Measurements from ENCODE around the gene STEAP3.

The STEAP3 gene, protein sequence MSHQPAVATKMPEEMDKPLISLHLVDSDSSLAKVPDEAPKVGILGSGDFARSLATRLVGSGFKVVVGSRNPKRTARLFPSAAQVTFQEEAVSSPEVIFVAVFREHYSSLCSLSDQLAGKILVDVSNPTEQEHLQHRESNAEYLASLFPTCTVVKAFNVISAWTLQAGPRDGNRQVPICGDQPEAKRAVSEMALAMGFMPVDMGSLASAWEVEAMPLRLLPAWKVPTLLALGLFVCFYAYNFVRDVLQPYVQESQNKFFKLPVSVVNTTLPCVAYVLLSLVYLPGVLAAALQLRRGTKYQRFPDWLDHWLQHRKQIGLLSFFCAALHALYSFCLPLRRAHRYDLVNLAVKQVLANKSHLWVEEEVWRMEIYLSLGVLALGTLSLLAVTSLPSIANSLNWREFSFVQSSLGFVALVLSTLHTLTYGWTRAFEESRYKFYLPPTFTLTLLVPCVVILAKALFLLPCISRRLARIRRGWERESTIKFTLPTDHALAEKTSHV

DNA sequence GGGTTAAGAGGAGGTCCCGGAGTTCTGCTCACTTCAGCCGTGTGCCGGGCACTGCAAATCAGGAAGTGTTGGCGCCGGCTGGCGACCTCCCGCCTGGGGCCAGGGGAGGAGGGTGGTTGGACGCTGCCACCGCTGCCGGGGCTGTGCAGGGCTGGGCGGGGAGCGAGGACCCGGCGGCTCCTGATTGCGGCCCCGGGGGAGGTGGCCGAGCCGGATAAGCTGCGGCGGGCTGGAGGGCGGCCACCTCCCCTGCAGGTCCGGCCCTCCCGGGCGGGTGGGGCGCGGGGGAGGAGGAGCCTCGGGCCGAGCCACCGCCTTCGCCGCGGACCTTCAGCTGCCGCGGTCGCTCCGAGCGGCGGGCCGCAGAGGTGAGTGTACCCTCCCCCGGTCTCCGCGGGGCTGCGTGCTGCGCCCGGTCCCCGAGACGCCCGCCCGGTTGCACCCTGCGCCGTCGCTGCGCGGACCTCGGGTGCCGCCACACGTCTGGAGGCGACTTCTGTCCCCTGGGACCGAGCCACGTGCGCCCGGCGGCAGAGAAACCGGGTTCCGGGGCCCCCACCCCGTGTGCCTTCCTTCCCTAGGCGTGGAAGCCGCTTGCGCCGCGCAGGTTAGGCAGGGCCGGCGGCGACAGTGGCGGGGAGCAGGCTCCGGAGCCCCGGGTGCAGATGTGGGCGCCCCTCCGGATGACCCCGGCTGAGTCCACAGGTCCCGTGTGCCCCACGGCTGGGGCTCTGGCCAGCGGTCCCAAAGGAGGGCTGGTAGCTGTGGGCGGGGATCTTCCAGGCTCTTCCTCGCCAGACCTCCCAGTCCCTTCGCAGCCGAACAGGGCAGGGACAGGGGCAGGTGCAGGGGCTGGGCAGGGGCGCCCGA lies at the start of gene STEAP3:
Gene STEAP3, plus strand, starts transcription at position 314 of the 870 bp plus-strand sequence. CDS start 7,179 bp downstream, outside the sequence.
- no peak for DNase-seq (ENCODE audit: low read depth in 2 of 2)

DNA sequence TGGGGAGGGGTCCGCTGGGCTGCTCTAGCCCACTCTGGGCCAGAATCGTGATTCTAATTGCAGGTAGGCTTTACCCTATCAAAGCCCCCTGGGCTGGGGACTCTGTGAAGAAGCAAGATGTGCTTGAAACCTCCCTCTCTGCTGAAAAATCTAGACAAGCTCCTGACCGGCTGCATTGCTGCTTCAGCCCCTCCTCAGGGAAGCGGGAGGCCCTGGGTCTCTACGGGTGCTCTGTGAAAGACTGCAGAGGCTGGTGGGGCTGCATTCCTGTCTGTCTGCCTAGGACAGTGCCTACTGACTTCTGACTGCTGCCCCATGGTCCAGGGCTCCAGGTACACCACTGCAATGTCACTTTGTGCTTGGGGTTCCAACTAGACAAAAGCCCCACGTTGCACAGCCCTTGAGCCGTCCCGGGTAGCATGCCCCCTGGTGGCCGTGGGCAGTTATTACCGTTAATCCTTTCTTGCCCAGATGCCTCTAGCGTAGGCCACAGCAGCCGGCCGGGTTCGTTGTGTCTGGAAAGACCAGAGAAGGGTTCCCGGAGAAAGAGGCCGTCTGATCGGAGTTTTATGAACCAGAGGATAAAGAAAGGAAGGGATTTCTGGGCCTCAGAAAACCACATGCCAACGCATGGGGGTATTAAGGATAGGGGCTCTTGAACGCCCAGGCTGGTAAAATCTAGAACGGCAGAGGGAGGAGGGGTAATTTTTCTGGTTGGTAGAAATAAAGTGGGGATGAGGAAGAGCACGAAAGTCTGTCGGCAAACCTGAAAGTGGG lies 49.2 kb upstream of the STEAP3 start:
- peak; percentile 28 to 47 for DNase-seq (ENCODE audit: low read depth in 2 of 2)

DNA sequence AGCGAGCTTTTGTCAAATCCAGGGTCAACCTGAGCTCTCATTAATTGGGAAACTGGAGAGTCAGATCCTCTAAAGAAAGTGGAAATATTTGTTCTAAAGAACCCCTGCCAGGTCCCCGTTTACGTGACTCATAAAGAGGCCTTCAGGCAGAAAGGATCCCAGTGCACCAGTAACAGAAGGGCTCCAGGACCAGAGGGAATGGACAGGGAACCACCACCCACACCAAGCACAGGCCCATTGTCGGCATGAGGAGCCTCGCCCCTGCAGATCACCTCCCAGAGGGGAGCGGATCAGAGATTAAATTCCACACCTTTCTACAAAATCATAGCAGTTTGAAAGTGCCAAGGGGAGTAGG lies 48.7 kb upstream of the STEAP3 start:
- DNase-seq (ENCODE audit: low read depth in 2 of 2) = no peak

DNA sequence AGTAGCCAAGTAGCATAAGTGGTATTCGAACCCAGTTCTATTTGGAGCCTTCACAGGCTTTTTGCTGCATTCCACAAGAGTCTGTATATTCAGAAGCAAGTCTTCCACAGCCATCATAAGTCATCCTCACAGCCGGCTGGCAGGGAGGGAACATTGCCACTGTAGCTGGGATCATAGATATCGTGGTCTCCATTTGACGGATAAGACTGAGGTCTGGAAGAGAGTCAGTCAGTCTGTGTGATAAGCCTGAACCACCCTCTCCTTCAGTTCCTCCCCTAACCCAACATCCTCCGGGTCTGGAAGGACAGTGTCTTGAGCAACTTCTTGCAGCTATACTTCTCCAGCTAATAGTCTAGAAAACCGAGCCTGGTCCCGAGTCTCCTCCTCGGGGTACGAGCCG lies 48.1 kb upstream of the STEAP3 start:
- DNase-seq (ENCODE audit: low read depth in 2 of 2) = no peak

DNA sequence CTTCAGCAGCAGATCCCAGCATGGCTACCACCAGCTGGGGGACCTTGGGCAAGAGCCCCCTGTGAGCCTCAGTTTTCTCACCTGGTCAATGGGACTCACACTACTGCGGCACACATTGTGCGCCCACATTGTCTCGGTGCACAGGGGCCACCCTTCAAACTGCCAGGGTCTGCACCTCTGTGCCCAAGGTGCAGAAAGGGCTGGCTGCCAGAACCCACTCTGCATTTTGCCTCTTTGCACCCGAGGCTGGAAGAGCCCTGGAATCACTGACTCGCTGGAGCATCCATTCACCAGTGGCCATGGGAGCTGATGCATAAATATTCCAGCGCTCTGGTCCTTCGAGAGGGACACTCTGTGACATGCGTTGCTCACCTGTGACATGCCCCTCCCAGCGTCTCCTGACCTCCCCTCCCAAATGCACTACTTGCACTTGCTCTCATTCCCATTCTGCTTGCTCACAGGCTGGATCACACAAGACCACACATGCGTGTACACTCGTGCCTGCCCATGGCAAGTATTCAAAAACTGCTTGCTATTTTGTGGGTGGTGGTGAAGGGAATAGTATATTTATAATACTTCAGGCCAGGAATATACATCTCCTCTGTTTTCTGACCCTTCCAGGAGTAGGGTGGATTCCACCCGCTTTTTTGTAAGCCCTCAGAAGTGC lies 46.3 kb upstream of the STEAP3 start:
- no peak for DNase-seq (ENCODE audit: low read depth in 2 of 2)

DNA sequence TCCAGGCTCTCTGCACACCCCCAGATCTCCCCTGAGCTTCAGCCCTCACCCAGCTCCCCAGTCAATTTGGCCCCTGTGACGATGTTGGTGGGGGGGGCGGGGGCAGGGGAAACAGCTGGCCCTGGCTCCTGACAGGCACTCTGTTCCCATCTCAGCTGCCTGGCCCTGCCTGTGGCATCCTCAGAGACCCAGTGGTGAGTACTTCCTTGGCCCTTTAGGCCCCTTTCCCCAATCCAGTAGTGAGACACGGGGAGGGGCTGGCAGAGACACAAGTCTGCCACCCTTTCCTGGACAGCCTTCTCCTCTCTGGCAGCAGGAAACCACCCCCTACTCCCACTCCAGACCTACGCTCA lies 45.8 kb upstream of the STEAP3 start:
- DNase-seq (ENCODE audit: low read depth in 2 of 2) = no peak

DNA sequence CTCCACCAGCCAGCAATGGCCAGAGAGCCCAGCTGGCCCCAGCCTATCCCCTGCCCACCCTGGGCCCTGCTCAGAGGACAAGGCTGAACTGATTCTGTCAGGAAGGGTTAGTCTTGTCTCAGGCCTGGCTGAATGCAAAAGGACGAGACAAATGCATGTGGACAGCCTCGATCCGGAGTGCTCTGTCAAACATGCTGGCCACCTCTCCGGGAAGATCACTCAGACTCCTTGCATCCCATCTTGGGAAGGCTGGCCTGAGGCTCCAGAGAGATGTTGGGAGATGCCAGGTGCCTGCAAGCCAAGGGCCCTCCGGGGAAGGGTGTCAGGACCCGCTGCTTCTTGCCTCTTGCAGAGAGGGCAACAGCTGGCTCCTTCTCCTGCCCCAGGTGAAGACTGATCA lies 44.9 kb upstream of the STEAP3 start:
- no peak for DNase-seq (ENCODE audit: low read depth in 2 of 2)

DNA sequence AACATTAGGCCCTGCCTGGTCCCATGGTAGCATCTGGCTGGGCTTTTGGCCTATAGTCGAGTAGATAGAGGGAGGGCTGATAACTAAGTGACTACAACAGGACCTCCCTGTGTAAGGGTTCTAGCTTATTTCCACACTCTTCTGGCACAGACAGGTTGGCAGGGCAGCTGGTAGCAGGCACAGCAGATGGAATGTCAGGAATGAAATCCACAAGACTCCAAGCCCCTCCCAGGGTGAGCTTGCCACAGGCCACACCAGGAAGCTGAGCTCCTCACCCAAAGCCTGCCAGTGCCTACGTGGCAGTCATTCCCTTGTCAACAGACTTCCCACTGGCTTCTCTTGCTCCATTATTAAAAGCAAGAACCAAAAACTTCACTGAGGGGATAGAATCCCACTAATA lies 44.4 kb upstream of the STEAP3 start:
- DNase-seq (ENCODE audit: low read depth in 2 of 2) = no peak

DNA sequence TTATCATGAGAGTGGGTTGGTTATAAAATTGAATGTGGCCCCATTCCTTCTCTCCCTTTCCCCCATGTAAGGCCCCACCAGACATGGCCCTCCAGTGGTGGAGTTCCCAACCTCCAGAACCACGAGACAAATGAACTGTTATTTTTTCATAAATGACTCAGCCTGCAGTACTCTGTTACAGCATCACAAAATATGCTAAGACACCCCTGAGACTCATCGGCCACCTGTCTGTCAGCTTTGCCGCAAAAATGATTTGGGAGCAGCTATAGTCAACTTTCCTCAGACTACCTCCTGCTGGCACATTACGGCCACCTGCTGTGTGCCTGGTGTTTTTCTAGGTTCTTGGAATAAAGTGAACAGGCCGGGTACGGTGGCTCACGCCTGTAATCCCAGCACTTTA lies 43.6 kb upstream of the STEAP3 start:
- no peak for DNase-seq (ENCODE audit: low read depth in 2 of 2)

DNA sequence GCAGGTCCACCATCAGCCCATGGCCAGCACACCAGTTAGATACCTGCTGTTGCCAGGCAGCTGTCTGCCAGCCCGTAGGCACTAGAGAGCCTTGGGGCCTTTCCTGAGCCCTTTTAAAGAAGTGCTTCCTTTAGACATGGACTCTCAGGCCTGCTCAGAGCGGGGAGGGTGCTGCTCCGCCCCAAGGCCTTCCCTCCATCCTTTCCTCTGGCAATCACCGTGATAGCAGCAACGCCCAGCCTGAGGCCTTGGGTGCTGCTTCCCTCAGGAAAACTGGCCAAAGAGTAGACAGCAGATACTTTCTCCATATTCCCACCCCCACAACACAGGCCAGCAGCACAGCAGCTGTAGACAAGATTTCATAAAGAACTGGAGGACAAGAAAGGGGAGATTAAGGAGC lies 42.7 kb upstream of the STEAP3 start:
- no peak for DNase-seq (ENCODE audit: low read depth in 2 of 2)

DNA sequence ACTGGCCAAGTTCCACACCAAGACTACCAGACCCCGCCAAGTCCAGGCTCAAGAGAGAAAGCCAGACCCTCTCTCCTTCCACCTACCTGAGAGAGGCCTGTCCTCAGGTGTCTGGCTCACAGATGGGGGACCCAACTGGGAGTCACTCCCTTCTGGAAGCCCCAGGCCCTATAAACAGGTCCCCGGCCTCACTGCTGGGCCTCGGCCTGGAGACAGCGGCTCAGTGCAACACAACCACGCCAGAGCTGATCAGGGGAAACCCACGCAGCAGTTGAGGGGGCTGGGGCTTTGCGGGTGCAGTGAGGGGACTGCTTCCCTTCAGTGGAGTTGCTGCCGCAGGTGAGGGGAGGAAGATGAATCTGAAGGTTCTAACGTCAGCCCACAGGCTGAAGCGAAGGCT lies 42.2 kb upstream of the STEAP3 start:
- DNase-seq (ENCODE audit: low read depth in 2 of 2) = no peak

DNA sequence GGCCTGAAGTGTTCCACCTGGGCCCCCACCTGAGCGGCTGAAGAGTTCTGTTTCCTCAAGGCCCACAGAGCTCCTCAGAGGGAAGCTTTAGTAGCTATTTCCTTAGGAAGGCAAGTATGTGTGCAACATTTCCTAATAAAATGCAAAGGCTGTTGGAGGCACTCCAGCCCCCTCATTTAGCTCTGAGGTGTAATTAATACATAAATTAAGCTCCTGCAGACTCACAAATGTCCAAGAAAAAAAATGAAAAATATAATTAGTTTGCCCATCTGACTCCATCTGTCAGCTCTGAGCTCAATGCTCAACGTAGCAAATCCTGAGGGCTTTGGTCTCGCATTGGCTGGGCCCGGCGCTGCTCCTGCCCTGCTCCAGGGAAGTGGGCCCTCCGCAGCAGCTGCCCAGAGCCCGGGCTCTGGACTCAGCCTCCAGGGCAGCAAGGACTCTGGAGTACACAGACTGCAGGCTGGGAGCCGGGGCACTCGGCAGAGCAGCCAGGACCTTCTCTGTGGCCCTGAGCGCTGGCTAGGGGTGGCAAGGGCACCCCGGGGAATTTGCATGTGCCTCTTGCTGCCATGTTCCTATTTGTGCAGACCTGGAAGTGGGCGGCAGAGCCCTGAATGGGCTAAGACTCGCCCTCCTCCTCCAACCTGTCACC lies 41.7 kb upstream of the STEAP3 start:
- DNase-seq (ENCODE audit: low read depth in 2 of 2) = no peak

DNA sequence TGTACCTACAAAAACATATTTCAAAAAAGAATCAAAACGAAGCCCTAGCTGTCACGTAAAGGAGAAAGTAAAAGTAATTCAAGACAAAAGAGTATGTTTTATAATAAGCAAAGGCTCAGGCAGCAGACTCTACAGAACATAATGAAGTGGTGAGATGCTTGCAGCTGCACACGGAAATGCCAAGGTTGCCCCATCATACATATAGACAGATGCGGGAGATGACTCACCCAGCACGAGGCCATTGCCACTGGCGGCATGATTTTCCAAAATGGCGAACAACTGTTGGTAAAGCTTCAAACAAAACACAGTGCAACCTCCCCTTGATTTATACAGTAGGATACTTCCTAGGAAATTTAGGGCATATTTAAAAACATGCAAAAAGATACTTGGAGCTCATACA lies 39.1 kb upstream of the STEAP3 start:
- no peak for DNase-seq (ENCODE audit: low read depth in 2 of 2)

DNA sequence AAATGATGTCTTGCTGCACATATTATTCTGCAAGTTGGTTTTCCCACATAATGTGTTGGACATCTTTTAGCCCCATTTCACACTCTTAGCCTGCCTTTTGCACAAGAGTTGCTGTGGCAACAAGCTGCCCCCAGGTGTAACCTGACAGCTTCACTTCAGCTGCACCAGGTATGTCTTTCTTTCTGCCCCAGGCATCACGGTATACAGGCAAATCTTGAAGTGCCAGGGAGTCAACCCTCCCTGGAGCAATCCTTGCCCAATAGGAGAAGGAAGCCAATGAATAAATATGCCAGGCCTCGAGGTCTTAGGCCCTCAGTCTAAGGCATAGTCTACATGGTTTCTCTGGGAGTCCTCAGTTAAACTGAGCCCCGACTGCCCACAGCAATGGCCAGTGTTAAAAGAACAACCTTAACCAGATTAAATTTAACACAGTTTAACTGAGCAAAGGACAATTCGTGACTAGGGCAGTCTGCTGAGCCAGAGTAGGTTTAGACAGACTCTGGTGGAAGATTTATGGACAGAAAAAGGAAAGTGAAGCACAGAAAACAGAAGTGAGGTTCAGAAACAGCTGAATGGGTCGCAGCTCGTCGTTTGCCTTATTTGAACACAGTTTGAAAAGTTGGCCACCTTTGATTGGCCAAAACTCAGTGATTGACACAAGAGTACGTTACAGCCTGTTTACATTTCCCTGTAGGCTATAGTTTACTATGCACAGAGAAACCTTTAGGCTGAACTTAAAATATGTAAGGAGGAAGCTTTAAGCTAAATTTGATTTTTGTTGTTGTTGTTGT lies 33.1 kb upstream of the STEAP3 start:
- no peak for DNase-seq (ENCODE audit: low read depth in 2 of 2)

DNA sequence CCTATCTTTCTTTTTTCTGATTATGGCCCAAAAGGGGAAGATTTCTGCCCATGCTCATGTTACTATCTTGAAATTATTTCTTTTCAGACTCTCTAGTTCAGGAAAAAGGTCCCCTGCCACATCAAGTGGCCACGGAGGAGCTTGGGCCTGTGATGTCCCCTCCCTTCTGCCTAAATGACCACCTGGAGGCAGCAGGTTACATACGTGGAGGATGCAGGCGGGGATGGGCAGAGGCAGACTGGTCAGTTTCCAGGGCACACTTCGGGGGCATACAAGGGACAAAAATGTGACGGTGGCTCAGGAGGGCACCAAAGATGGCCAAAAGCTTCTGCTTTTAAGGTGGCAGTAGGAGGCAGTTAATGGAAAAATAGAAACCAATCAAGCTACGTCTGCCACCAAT lies 30.7 kb upstream of the STEAP3 start:
- DNase-seq (ENCODE audit: low read depth in 2 of 2) = no peak

DNA sequence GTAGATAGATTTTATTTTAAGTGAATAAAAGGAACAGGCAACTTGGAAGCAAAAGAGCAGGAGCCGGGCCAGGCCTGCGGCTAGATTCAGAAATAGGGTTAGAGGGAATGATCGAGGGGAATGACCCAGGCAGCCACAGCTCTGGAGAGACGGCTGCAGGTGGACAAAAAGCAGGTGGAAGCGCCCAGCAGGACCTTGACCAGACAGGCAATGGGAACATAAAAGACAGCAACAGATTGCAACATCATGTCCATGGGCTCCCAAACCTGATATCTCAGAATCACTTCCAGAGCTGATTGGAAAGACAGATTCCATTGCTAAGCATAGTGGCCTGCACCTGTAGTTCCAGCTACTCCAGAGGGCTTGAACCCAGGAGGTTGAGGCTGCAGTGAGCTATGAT lies 28.6 kb upstream of the STEAP3 start:
- no peak for DNase-seq (ENCODE audit: low read depth in 2 of 2)

DNA sequence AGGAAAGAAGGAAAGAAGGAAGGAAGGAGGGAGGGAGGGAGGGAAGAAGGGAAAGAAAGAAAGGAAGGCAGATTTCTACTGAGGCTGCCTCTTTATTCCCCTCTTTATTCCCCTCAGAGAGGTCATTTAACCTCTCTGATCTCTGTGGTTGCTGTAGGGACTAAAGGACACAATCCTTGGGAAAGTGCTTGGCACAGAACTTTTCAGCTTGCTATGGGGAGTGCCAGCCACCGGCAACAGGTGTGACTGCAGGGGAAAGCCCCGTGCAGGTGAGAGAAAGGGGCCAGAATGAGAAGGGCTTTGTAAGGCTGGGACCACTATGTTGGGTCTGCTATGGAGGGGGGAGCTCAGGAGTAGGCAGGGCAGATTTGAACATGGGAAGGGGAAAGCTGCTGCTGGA lies 27.7 kb upstream of the STEAP3 start:
- DNase-seq (ENCODE audit: low read depth in 2 of 2) = no peak

DNA sequence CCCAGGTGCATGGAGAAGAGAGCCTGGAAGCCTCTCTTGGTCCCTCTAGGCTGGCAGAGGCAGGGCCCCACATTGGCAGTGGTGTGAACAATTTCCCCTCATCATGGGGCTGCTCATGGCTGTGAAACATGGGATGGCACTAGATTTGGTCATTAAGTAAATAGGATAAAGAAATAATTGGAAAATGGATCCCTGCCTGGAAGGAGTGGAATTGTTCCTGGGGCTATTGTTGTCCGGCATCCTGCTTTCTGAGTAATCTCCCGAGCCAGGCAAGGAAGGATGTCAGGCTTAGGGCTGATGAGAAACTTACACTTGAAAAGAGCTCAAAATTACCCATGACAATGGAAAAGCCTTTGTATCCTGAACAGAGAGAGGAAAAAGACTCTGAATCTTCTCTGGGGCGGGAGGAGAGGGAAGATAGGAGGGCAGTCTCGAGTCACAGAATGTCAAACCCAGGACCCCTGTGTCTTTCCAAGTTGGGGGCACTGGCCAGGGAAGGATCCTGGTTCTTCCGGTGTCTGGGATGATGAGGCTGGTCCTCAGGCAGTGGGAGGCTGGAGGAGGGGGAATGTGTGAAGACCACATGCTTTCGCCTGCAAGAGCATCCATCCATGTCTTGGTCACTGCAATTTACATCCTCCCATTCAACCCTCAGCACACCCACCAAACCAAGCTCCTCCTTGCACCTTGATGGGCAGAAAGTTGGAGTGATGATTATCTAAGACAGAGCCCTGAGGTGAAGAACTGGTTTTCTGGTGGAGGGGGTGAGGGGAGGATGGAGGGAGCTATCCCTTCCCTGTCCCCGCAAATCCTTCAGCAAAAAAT lies 27.1 kb upstream of the STEAP3 start:
- DNase-seq (ENCODE audit: low read depth in 2 of 2) = no peak

DNA sequence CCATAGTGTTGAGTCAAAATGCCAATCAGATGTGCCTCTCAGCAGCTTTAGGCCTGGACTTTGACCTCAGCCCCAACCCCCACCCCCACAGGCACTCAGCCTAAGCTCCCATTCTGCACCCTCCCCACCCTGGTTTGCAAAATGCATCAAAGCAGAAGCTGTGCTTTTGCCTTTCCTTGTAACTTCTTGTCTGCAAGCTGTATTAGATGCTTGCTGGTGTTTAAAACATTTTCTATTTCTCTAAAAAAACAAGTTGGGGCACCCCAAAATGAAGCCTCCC lies 26.6 kb upstream of the STEAP3 start:
- DNase-seq (ENCODE audit: low read depth in 2 of 2) = no peak
